ENCODE results near the gene MLF2.

The MLF2 gene

GRCh38 chr12:6703631-6704030 is 49.3 kb downstream of the MLF2 start:
- CTCF ChIA-PET: interaction anchor here (0.6 kb wide), 1 partner anchor 27 kb away, joined by 4 read pairs; no protein-coding TSS in a partner anchor
- no peak for DNase-seq (ENCODE audit: low spot score)
- POLR2A ChIA-PET (ENCODE audit: low non-redundant PET): no interaction called here
- no peak overlapping the region for H3K27ac ChIP-seq
- TF ChIP-seq CTCF (conservative IDR thresholded peaks at IDR 0.05; ENCODE audit: low read depth): no peak

GRCh38 chr12:6701078-6701768 is 51.7 kb downstream of the MLF2 start:
- POLR2A ChIA-PET (ENCODE audit: low non-redundant PET): no interaction called here
- no peak for TF ChIP-seq CTCF (conservative IDR thresholded peaks at IDR 0.05; ENCODE audit: low read depth)
- H3K27ac ChIP-seq: no peak overlapping the region
- no peak for DNase-seq (ENCODE audit: low spot score)
- CTCF ChIA-PET: no interaction called here

GRCh38 chr12:6700646-6701051 is 52.3 kb downstream of the MLF2 start, which contains the start of gene PIANP:
Gene PIANP (minus strand): TSS chr12:6700815. CDS start chr12:6698061, 2,754 bp downstream.
- POLR2A ChIA-PET (ENCODE audit: low non-redundant PET): interaction anchor here (0.6 kb wide), 2 partner anchors 249 to 308 kb away, joined by 4 to 6 read pairs; partner anchors contain the start of gene TAPBPL
- CTCF ChIA-PET: no interaction called here
- no peak for TF ChIP-seq CTCF (conservative IDR thresholded peaks at IDR 0.05; ENCODE audit: low read depth)
- no peak within 1 kb of the TSS for H3K27ac ChIP-seq
- DNase-seq (ENCODE audit: low spot score): peak; percentile 38

GRCh38 chr12:6699989-6700645 is 52.8 kb downstream of the MLF2 start:
- no peak for TF ChIP-seq CTCF (conservative IDR thresholded peaks at IDR 0.05; ENCODE audit: low read depth)
- H3K27ac ChIP-seq: no peak overlapping the region
- no peak for DNase-seq (ENCODE audit: low spot score)
- ChIA-PET POLR2A (ENCODE audit: low non-redundant PET) (interaction anchor here (0.6 kb wide), 2 partner anchors 248 to 307 kb away, joined by 4 to 6 read pairs; partner anchors contain the start of gene TAPBPL), CTCF (no interaction called here)

GRCh38 chr12:6699259-6699988 is 53.5 kb downstream of the MLF2 start:
- no peak overlapping the region for H3K27ac ChIP-seq
- no peak for TF ChIP-seq CTCF (conservative IDR thresholded peaks at IDR 0.05; ENCODE audit: low read depth)
- CTCF ChIA-PET: interaction anchor here (0.6 to 1.6 kb wide), 3 partner anchors 26 to 85 kb away, joined by 4 to 9 read pairs (median 6); no protein-coding TSS in a partner anchor
- POLR2A ChIA-PET (ENCODE audit: low non-redundant PET): no interaction called here
- no peak for DNase-seq (ENCODE audit: low spot score)

- no peak overlapping the region for H3K27ac ChIP-seq
- ChIA-PET CTCF (interaction anchor here (0.6 to 1.6 kb wide), 6 partner anchors 27 to 400 kb away, joined by 3 to 9 read pairs (median 5); no protein-coding TSS in a partner anchor), POLR2A (ENCODE audit: low non-redundant PET) (no interaction called here)
- no peak for DNase-seq (ENCODE audit: low spot score)
- no peak for TF ChIP-seq CTCF (conservative IDR thresholded peaks at IDR 0.05; ENCODE audit: low read depth)
Measured at GRCh38 chr12:6698352-6699046, 54.4 kb downstream of the MLF2 start.

Measured in RWPE1 (cell line).